WTC11 (cell line): ENCODE results near the gene PCDHGC4.

Experiments
- CTCF ChIP-seq: fragments of 200-600 bp; IDR thresholded peaks from 2 replicates; pipeline ENCODE4 v1.8.0; 2022; ENCODE audit warnings: antibody characterized with exemption
- MLX ChIP-seq: sonication (generic); formaldehyde crosslinking; IDR thresholded peaks from 2 replicates; pipeline ENCODE4 v1.8.1; 2023; ENCODE audit warnings: mild to moderate bottlenecking, missing genetic modification reagents, moderate library complexity
- MYBL2 ChIP-seq: sonication (generic); formaldehyde crosslinking; IDR thresholded peaks from 2 replicates; pipeline ENCODE4 v1.8.1; 2023; ENCODE audit warnings: mild to moderate bottlenecking, moderate library complexity, missing genetic modification reagents

GRCh38 chr5:141518618-141519015 lies 33.8 kb downstream of the PCDHGC4 start:
- TF ChIP-seq MYBL2 (CRISPR knock-in tag) (no peak), MLX (CRISPR knock-in tag) (no peak), CTCF (no peak)
